ENCODE results near the gene PKD1.

PKD1 gene

DNA sequence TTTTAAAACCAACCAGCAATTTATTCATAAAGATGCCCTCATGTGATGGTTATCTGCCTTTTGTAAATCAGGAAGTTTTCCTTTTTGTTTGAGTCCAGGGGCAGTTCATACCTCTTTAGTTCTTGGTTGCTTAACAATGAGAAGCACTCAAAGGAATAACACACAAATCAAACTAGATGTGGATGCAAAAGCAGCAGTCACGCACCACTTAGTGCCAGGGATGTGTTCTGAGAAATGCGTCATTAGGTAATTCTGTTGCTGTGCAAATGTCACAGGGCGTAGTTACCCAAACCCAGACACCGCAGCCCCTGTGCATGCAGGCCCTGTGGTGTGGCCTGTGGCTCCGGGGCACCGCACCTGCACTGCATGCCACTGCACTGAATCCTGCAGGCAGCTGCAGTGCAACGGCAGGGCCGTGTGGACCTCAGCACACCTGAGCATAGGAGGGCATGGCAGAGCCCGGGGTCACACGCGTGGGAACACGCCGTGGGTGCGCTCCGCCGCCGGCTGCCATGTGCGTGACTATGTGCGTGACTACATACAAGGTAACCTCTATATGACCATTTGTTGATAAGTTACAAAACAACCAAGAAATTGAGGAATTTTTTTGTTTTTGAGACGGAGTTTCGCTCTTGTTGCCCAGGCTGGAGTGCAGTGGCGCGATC, 39.6 kb downstream of the PKD1 start:
- no peak for FAIRE-seq
- no peak for DNase-seq (ENCODE audit: insufficient read length, low spot score)

DNA sequence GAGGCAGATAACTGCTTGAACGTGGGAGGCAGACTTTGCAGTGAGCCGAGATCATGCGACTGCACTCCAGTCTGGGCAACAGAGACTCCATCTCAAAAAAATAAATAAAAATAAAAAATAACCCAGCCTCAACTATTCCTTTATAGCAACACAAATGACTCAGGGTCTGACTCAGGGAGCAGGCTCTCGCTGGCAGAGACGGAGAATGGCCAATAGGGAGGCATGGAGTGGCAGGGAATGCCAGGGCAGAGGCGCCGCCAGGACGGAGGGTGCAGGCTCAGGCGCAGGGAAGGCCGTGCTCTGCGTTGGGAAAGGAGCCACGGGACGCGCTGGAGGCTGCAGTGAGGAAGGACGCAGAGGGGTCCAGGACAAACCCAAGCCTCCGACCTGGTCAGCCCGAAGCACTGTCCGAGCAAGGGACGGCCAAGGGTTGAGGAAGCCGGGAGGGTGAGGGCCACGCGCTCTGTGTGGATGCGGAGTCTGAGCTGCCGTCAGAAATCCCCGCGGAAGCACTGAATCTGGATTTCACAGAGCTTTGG, 40.3 kb downstream of the PKD1 start:
- DNase-seq (ENCODE audit: insufficient read length, low spot score) (peak; percentile 93), FAIRE-seq (no peak)
- no peak for TF ChIP-seq POLR2A (IDR thresholded peaks at IDR 0.05; ENCODE audit: low read depth, low read length)

More for the DNA sequence above, 39.6 kb downstream of the PKD1 start:
- no peak for TF ChIP-seq POLR2A (IDR thresholded peaks at IDR 0.05; ENCODE audit: low read depth, low read length)

DNA sequence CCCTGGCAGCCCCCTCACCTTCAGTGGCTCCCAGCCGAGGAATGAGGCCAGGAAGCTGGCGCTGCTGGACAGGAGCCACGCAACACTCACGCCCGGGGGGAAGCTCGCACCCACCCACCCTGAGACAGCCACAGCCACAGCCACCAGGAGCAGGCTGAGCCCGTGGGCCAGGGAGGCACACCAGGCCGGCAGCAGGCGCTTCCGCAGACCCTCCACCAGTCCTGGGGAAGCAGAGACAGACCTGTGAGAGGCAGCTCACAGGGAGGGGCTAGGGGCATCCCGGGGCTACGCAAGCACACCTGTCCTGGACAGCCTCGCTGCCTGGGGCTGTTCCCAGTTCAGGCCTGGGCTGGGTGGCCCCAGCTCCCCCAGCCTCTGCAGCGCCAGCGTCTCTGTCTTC, 41.9 kb downstream of the PKD1 start:
- DNase-seq (ENCODE audit: insufficient read length, low spot score) (no peak), FAIRE-seq (no peak)
- TF ChIP-seq POLR2A (IDR thresholded peaks at IDR 0.05; ENCODE audit: low read depth, low read length), result no peak

DNA sequence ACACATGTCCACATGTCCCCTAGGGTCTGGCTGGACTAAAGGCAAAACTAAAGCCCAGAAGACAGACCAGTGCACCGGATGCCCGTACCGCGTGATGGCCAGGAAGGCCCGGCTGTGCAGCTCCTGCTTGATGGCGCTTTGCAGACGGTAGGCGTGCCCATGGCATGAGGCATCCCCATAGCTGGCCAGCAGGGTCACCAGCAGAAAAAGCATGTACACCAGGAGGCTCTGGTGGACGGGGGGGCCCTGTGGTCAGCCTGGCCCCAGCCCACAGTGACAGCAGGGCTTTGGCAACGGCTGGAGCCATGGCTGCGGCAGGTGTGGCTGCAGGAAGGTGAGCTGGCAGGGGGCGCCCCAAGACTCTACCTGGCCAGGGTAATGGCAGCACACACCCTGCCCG, 42.8 kb downstream of the PKD1 start:
- DNase-seq (ENCODE audit: insufficient read length, low spot score) (no peak), FAIRE-seq (no peak)
- TF ChIP-seq POLR2A (IDR thresholded peaks at IDR 0.05; ENCODE audit: low read depth, low read length), result no peak

DNA sequence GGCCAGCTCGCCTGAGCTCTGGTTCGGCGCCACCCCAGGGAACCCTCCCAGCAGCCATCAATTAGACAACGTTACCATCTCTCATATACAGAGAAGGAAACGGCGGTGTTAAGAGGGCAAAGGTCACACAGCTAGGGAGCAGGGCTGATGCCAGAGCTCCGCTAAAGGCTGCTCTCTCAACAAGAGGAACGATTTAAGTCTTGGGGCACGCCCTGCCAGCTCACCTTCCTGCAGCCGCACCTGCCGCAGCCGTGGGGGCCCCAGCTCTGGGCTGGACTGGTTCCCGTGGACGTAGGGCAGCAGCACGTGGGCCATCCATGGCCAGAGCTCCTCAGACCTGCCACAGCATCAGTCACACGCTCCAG, 43.5 kb downstream of the PKD1 start:
- DNase-seq (ENCODE audit: insufficient read length, low spot score) (no peak), FAIRE-seq (no peak)
- no peak for TF ChIP-seq POLR2A (IDR thresholded peaks at IDR 0.05; ENCODE audit: low read depth, low read length)

DNA sequence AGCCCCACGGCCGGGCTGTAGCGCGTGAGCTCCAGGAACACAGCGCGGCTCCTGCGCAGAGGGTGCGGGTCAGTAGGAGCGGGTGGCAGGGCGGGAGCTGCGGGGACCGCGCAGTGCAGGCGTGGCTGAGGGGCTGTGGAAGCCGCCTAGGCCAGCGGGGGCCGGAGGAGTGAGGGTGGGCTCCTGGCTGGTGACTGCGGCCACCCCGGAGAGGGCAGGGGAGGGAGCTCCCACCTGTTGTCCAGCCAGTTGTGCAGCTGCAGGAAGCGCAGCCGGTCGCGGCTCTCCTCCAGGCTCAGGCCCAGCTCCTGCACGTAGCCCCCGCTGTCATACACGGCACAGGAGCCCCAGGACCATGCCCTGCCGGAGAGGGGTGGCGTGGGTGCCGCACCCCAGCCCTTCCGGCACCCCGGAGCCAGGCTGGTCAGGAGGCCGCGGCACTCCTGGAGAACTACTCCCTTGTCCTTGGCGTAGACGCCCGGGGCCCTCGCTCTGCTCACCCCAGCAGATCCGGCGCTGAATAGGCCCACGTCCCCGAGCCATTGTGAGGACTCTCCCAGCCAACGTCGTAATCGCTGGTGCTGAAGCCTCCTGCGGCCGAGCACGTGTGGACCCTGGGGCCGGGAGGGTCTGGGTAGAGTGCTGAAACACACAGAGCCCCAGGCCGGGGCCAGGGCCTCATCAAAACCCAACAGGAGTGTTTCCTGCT, 44.0 kb downstream of the PKD1 start:
- FAIRE-seq (no peak), DNase-seq (ENCODE audit: insufficient read length, low spot score) (no peak)
- no peak for TF ChIP-seq POLR2A (IDR thresholded peaks at IDR 0.05; ENCODE audit: low read depth, low read length)

DNA sequence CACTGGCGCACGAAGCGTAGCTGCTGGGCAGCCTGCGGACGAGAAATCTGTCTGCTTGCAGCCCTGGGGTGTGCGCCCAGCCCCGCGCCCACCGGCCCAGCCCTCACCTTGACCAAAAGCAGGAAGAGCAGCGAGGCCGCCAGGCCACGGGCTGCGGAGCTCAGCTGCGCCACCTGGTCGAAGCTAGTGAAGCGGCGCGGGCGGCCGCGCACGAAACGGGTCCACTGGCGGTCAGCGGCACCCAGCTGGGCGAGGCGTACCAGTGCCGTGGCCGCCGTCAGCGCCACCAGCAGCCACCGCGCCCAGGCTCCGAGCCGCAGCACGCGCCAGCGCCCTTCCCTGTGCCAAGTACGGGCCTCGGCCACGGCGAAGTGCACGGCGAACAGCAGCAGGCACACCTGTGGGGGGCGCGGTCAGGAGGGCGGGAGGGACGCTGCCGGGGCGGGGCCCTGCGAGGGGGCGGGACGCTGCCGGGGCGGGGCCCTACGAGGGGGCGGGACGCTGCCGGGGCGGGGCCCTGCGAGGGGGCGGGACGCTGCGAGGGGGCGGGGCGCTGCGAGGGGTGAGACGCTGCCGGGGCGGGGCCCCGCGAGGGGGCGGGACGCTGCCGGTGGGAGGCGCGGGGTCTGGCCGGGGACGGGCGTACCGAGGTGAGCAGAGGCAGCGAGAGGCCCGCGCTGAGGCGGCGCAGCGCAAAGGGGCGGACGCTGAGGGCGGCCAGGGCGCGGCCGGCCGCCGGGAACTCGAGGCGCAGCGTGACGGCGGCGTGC, 44.7 kb downstream of the PKD1 start:
- FAIRE-seq, result no peak

DNA sequence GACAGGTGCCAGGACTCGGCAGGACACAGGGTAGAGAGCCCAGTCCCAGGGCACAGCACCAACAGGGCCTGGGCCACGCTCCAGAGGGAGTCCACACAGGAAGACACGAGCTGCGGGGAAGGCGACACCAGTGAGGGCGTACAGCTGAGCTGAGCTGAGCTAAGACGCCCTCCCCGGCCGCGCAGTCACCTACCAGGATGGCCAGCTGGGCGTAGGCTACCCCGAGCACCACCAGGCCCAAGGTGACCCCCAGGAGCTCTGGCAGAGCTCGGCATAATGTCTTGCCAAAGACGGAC, 45.3 kb downstream of the PKD1 start:
- FAIRE-seq, result no peak
- DNase-seq (ENCODE audit: insufficient read length, low spot score), result no peak
- no peak for TF ChIP-seq POLR2A (IDR thresholded peaks at IDR 0.05; ENCODE audit: low read depth, low read length)

More for the DNA sequence above, 44.7 kb downstream of the PKD1 start:
- DNase-seq (ENCODE audit: insufficient read length, low spot score), result no peak
- no peak for TF ChIP-seq POLR2A (IDR thresholded peaks at IDR 0.05; ENCODE audit: low read depth, low read length)

DNA sequence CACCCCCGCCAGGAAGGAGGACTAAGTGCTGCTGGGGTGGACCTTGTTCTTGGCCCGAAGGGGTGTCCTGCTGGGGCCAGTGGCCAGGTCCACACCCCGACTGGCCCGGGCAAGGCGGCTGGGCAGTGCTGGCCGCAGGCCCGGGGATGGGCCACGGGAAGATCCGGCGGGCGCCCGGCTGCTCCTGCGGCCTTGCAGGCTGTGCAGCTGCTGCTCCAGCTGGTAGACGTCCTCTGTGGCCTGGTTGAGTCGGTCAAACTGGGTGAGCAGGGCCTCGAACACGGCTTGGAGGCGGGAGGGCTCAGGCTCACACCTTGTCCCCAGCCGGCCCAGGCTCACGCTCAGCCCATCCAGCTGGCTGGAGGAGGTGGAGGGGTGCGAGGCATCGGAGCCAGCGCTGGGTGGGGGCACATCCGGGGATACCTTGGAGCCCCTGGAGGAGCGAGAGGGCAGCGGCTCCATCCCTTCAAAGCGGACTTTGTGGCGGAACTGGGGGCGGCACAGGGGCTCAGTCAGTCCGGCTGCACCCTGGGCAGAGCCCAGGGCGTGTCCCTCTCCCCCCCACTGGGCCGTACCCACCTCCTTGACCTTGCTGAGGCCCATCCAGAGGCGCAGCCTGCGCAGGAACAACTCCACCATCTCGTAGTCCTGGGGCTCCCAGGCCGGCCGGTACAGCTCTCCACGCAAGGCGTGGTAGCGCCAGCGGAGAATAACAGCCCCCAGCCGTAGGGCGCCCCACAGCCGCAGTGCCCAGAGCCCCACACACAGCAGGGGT, 45.8 kb downstream of the PKD1 start:
- DNase-seq (ENCODE audit: insufficient read length, low spot score) (no peak), FAIRE-seq (no peak)
- TF ChIP-seq POLR2A (IDR thresholded peaks at IDR 0.05; ENCODE audit: low read depth, low read length), result no peak

DNA sequence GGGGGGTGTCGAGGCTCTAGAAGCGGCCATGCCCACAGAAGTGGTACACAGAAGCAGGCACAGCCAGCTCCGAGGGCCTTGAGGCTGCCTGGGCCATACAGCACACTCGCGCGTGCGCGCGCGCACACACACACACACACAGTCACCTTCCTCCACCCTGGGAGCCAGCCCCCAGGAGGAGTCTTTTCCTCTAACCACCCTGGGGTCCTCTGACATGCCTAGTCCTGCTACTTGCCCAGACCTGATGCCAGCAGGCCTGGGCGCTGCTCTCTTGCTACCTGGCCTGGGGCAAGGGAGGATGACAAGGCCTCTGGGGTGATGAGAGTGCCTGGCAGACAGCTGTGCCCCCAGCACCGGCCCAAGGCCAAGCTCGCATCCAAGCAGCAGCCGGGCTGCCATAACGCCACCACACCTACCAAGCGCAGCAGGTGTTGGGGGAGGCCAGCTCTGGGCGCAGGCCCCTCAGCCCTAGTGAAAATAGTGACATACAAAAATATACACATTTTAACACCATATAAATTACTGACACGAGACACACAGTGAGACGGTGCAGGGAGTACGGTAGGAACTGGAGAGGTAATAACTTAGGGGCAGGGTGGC, 46.8 kb downstream of the PKD1 start:
- FAIRE-seq, result no peak
- TF ChIP-seq POLR2A (IDR thresholded peaks at IDR 0.05; ENCODE audit: low read depth, low read length), result no peak
- no peak for DNase-seq (ENCODE audit: insufficient read length, low spot score)

DNA sequence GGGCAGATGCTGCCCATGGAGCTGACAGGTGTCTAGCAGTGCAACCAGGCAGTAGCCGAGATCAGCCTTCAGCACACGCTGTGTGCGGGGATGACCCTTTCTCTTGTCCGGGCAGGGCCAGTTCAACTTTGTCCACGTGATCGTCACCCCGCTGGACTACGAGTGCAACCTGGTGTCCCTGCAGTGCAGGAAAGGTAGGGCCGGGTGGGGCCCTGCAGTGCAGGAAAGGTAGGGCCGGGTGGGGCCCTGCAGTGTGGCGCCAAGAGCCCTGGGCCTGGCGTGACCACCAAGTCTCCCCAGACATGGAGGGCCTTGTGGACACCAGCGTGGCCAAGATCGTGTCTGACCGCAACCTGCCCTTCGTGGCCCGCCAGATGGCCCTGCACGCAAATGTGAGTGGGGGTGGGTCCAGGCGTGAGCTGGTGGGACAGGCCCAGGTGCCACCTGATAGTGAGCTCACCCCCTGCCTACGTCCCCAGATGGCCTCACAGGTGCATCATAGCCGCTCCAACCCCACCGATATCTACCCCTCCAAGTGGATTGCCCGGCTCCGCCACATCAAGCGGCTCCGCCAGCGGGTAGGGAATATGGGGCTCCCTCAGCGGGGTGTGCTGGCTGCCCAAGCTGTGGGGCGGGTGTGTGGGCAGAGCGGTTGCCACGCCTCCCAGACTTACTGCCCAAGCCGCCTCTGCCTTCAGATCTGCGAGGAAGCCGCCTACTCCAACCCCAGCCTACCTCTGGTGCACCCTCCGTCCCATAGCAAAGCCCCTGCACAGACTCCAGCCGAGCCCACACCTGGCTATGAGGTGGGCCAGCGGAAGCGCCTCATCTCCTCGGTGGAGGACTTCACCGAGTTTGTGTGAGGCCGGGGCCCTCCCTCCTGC, 47.7 kb downstream of the PKD1 start:
- FAIRE-seq (no peak), DNase-seq (ENCODE audit: insufficient read length, low spot score) (no peak)
- no peak for TF ChIP-seq POLR2A (IDR thresholded peaks at IDR 0.05; ENCODE audit: low read depth, low read length)

DNA sequence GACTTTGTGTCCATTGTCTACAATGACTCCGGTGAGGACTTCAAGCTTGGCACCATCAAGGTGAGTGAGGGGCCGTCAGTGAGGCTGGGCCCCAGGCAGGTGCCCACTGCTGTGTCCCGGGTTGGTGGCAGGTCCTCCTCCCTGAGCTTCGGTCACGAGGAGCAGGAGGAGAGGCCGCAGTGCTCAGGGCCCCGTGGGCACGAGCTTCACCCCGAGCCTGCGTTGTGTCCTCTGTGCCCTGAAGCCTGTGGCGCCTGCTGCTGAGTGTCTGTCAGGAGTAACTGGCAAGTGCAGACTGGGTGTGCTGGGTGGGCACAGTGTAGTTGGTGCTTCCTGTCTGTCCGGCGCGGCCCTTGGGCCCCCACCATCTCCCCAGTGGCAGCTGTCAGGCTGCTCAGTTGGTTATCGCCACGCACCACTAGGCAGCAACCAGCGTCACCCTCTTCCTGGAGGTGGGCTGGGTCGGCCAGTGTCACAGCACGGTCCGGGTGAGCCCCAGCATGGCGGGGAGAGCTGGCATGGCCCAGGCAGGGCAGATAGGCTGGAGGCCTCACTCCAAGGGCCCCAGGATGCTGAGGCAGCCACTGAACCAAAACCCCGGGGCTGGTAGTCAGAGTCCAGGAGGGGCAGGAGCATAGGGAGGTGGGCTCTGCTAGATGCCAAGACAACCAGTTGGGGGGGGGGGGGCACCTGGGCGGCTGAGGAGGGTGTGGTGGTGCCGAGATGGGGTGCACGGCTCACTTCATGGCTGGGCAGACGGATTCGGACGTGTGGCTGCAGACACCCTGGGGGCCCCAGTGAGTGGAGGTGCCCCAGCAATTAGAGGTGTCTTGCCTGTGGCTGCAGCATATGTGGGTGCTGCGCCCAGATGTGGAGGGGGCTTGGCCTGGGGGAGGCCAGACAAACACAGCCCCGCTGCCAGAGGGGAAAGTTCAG, 48.6 kb downstream of the PKD1 start:
- no peak for FAIRE-seq
- DNase-seq (ENCODE audit: insufficient read length, low spot score), result no peak
- no peak for TF ChIP-seq POLR2A (IDR thresholded peaks at IDR 0.05; ENCODE audit: low read depth, low read length)

All from H54 (cell line).